Loucy (cell line): Measurements from ENCODE around the gene SLCO1C1.

ENCODE experiments used
- CTCF ChIP-seq: fragments of 200-600 bp; sonication (generic); conservative IDR thresholded peaks from 2 replicates; pipeline ENCODE4 v1.5.1; 2014; ENCODE audit warnings: mild to moderate bottlenecking, antibody characterized with exemption, low read length
- EZH2phosphoT487 ChIP-seq: fragments of 200-600 bp; IDR thresholded peaks from 2 replicates; pipeline ENCODE4 v1.6.1; 2018; ENCODE audit warnings: antibody characterized with exemption, mild to moderate bottlenecking, moderate library complexity, borderline replicate concordance

DNA sequence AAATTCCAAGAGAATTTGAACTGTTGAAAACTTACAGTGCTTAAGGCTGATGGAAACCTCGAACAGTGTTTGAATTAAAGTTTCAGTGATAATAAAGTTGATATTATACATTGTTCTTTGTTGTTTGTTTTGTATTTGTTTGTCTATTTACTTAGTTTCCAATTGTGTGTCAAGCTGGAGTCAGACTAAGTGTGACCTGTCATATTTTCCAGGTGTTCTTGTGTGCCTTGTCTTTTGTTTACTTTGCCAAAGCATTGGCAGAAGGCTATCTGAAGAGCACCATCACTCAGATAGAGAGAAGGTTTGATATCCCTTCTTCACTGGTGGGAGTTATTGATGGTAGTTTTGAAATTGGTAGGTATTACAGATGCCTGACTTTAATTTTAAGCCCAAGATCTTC lies 6.0 kb downstream of the SLCO1C1 start:
- TF ChIP-seq CTCF = no peak
- no peak for TF ChIP-seq EZH2phosphoT487
